ENCODE measurements around the gene PPARD. TPM values are rescaled to one million over a fixed set of nuclear protein-coding genes. Genes with fewer than 3 reads are reported as not detected.

PPARD gene
- total RNA-seq, 4 donors from 2014 or later, result 23.4 to 31.4 (median 26.9) TPM

DNA sequence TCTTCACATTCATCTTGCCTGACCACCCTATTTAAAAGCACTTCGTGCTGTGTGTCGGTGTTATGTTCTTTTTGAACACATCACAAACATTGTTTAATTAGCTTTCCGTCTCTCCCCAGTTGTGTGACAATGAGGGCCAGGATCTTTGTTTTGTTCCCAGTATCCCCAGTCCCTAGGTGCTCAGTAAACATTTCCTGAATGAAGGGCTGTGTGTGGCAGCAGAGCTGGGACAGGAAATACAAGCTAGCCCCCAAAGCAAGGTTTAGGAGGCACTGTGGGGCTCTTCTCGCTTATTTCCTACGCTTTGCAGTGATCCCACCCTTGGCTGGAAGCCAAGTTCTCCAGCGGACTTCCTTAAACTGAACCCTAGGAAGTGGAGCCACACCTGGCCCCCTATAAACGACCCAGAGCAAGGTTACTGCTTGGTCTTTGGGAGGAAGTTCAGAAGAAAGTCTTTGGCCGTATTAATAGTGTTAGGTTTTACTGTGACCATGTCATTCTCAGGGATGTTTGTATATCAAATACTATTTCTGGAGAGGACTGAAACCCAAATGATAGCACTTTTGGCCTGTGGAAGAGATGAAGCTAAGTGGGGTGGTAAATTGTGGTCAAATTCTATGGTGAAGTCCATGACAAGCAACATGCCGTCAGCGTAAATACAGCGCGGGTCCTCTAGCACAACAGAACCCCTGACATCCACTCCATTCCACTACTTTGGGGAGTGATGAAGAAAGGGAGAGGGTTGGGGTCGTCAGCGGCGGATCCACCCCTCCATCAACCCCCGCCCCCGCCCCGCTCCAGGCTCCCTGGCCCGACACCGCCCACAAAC is 109.2 kb downstream of the PPARD start:
- TF ChIP-seq POLR2A (IDR thresholded peaks at IDR 0.05) (no peak), EP300 (IDR thresholded peaks at IDR 0.05) (no peak)
- Histone ChIP-seq H3K4me1 (peaks cover 43% of the 10 kb centered on the region), H3K4me3 (peak overlapping the region; percentile 74), H3K9me3 (no peaks in the 10 kb centered on the region), H3K27me3 (no peaks in the 10 kb centered on the region), H3K36me3 (peaks cover 9% of the 10 kb centered on the region), H3K27ac (no peak overlapping the region)
- WGBS, result 12% methylated on average over 20 of the region's 20 CpGs
- no peak for DNase-seq (ENCODE audit: low spot score in 2 of 2)

DNA sequence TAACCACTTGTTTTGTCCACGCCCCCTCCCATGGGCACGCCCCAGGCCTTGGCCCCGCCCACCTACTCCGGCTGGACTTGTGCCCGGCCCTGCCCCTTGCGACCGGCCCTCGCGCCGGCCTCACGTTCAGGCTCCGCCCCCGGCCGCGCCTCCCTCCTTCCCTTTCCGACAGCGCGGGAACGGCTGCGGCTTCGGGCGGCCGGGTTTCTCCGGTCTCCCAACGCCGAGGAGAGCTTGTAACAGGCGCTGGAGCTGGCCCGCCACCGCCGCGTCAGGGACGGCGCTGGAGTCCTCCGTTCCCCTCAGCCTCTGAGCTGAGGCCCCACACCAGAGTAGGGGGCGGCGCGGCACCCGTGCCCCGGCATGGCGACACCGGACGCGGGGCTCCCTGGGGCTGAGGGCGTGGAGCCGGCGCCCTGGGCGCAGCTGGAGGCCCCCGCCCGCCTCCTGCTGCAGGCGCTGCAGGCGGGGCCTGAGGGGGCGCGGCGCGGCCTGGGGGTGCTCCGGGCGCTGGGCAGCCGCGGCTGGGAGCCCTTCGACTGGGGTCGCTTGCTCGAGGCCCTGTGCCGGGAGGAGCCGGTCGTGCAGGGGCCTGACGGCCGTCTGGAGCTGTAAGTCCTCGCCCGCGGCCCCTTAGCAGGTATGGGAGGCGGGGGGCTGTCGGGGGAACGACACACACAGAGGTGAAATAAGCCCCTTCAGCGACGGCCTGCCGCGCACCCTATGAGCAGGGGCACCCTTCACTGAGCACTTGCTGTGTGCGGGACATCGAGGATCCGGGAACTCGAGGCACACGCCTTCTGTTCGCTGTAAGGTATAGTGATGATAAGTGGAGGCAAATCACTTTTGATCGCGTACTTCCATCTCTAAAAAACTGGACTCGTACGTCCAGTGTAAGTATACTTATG is 110.1 kb downstream of the PPARD start, which contains the start of gene FANCE:
Gene FANCE, plus strand, starts transcription at position 156 of the 908 bp plus-strand sequence. Its CDS starts 208 bp downstream, at position 364.
- Histone ChIP-seq H3K4me3 (peak within 1 kb of the TSS; percentile 74), H3K4me1 (peaks cover 45% of the 10 kb centered on the region), H3K36me3 (peaks cover 9% of the 10 kb centered on the region), H3K9me3 (no peaks in the 10 kb centered on the region), H3K27me3 (no peaks in the 10 kb centered on the region), H3K27ac (peak within 1 kb of the TSS; percentile 73)
- WGBS, result under 1% methylated on average over 37 of the region's 87 CpGs
- DNase-seq (ENCODE audit: low spot score in 2 of 2), result peak; percentile 98
- TF ChIP-seq POLR2AphosphoS5 (IDR thresholded peaks at IDR 0.05) (peak in 1 of 3 donors; percentile 66), POLR2A (IDR thresholded peaks at IDR 0.05) (no peak), CTCF (IDR thresholded peaks at IDR 0.05) (no peak), EP300 (IDR thresholded peaks at IDR 0.05) (no peak)

DNA sequence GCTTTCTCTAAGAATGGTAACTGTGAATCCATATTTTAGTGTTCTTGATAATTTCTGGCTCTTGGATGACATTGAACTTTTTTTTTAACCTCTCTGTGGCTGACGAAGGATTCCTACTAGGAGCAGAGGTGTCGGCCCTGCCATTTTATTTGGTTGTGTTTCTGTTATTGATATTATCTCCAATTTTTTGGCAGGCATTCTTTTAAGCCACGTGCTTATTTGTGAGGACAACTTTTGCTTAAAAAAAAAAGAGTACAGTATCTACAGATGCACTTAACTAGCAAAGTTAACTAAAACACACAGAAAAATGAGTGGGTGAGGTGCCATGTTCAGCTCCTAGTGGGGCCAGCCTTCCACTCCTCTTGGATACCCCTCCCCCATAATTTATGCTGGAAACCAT is 110.9 kb downstream of the PPARD start:
- H3K4me1 ChIP-seq, result peaks cover 45% of the 10 kb centered on the region
- peak overlapping the region; percentile 74 for H3K4me3 ChIP-seq
- TF ChIP-seq EP300 (IDR thresholded peaks at IDR 0.05), result no peak
- no peak for TF ChIP-seq POLR2AphosphoS5 (IDR thresholded peaks at IDR 0.05)
- TF ChIP-seq CTCF (IDR thresholded peaks at IDR 0.05), result no peak
- no peak for TF ChIP-seq POLR2A (IDR thresholded peaks at IDR 0.05)
- no peak for DNase-seq (ENCODE audit: low spot score in 2 of 2)
- H3K27me3 ChIP-seq, result no peaks in the 10 kb centered on the region
- H3K36me3 ChIP-seq, result peaks cover 11% of the 10 kb centered on the region
- no peak overlapping the region for H3K27ac ChIP-seq
- no peaks in the 10 kb centered on the region for H3K9me3 ChIP-seq
- 7% methylated on average over 3 of the region's 3 CpGs for WGBS

GRCh38 chr6:35454391-35455110 is 112.2 kb downstream of the PPARD start:
- 63% methylated on average over 9 of the region's 9 CpGs for WGBS
- H3K4me1 ChIP-seq, result peaks cover 45% of the 10 kb centered on the region
- DNase-seq (ENCODE audit: low spot score in 2 of 2), result no peak

More at GRCh38 chr6:35454391-35455110, 112.2 kb downstream of the PPARD start:
- TF ChIP-seq CTCF (IDR thresholded peaks at IDR 0.05) (no peak), POLR2AphosphoS5 (IDR thresholded peaks at IDR 0.05) (no peak), EP300 (IDR thresholded peaks at IDR 0.05) (no peak), POLR2A (IDR thresholded peaks at IDR 0.05) (no peak)
- peak overlapping the region; percentile 30 for H3K27ac ChIP-seq
- no peaks in the 10 kb centered on the region for H3K27me3 ChIP-seq
- H3K36me3 ChIP-seq, result peaks cover 19% of the 10 kb centered on the region
- H3K9me3 ChIP-seq, result no peaks in the 10 kb centered on the region
- peak overlapping the region; percentile 74 for H3K4me3 ChIP-seq

Measured in suprapubic skin (tissue), 4 donors.